Measurements from ENCODE around the gene IMMP2L.
"Not testable (repeated sequence)": the region's sequence is repeated elsewhere in the genome, so short reads cannot be mapped to it uniquely, and the experiment has no call there.

The IMMP2L gene

GRCh38 chr7:111262293-111263116 is 299.8 kb downstream of the IMMP2L start:
- DNase-seq = no peak

GRCh38 chr7:111261496-111261895 is 300.8 kb downstream of the IMMP2L start:
- no peak for ATAC-seq
- DNase-seq = no peak

More at GRCh38 chr7:111262293-111263116, 299.8 kb downstream of the IMMP2L start:
- ATAC-seq = no peak

- ATAC-seq (no peak), DNase-seq (no peak)
Measured at GRCh38 chr7:111259991-111260390, 302.3 kb downstream of the IMMP2L start.

GRCh38 chr7:111256391-111256790 is 305.9 kb downstream of the IMMP2L start:
- DNase-seq (no peak), ATAC-seq (no peak)

GRCh38 chr7:111255576-111255975 is 306.7 kb downstream of the IMMP2L start:
- ATAC-seq = no peak
- DNase-seq = no peak

- DNase-seq, ATAC-seq: not testable (repeated sequence)
Measured at GRCh38 chr7:111251365-111251764, 310.9 kb downstream of the IMMP2L start.

GRCh38 chr7:111249807-111250206 is 312.5 kb downstream of the IMMP2L start:
- ATAC-seq, DNase-seq: not testable (repeated sequence)

- DNase-seq (no peak), ATAC-seq (no peak)
Measured at GRCh38 chr7:111242141-111242755, 320.0 kb downstream of the IMMP2L start.

- ATAC-seq = no peak
Measured at GRCh38 chr7:111240371-111240770, 321.9 kb downstream of the IMMP2L start.

GRCh38 chr7:111239437-111239836 is 322.9 kb downstream of the IMMP2L start:
- DNase-seq = no peak
- ATAC-seq = no peak

More at GRCh38 chr7:111240371-111240770, 321.9 kb downstream of the IMMP2L start:
- no peak for DNase-seq

GRCh38 chr7:111238886-111239285 is 323.4 kb downstream of the IMMP2L start:
- no peak for DNase-seq
- no peak for ATAC-seq

GRCh38 chr7:111235709-111236108 is 326.6 kb downstream of the IMMP2L start:
- ATAC-seq (no peak), DNase-seq (no peak)

GRCh38 chr7:111232249-111233084 is 329.8 kb downstream of the IMMP2L start:
- ATAC-seq (peak; percentile 73), DNase-seq (no peak)

- DNase-seq (no peak), ATAC-seq (no peak)
Measured at GRCh38 chr7:111229916-111230315, 332.4 kb downstream of the IMMP2L start.

- DNase-seq (no peak), ATAC-seq (no peak)
Measured at GRCh38 chr7:111229181-111229740, 333.0 kb downstream of the IMMP2L start.

GRCh38 chr7:111228437-111228836 is 333.9 kb downstream of the IMMP2L start:
- ATAC-seq (no peak), DNase-seq (no peak)

GRCh38 chr7:111226800-111227199 is 335.5 kb downstream of the IMMP2L start:
- DNase-seq = no peak
- no peak for ATAC-seq

GRCh38 chr7:111224354-111225231 is 337.7 kb downstream of the IMMP2L start:
- DNase-seq = no peak
- no peak for ATAC-seq

- no peak for ATAC-seq
- DNase-seq = no peak
Measured at GRCh38 chr7:111223802-111224253, 338.5 kb downstream of the IMMP2L start.

- ATAC-seq (no peak), DNase-seq (no peak)
Measured at GRCh38 chr7:111215550-111215949, 346.7 kb downstream of the IMMP2L start.

- ATAC-seq = no peak
- DNase-seq = no peak
Measured at GRCh38 chr7:111212857-111213523, 349.3 kb downstream of the IMMP2L start.
